K562 (cell line): ENCODE measurements around the gene PDCD10. TPM values are rescaled to one million over a fixed set of nuclear protein-coding genes. Genes with fewer than 3 reads are reported as not detected.

Experiments used
- ATAC-seq: fragments of 200-7000 bp; cut with Tn5 transposase; 3 replicates; pipeline ENCODE4 v1.9.1; 2020; ENCODE audit warnings: moderate library complexity
- BruUV-seq: library from RNA; stranded (reverse); fragments of 400-500 nt; replicated peaks from 2 replicates; lab custom pipeline; 2021; lab: Mats Ljungman, UMichigan
- CTCF ChIA-PET: fragments of 300-600 bp; formaldehyde crosslinking; extraction: SDS; loops from one replicate; lab custom pipeline; 2021; ENCODE audit warnings: low intra/inter-chr PET ratio; lab: Yijun Ruan, JAX
- POLR2A ChIA-PET: fragments of 300-600, 350-650 bp; sonication (Branson Sonifier 250); formaldehyde crosslinking; extraction: SDS; loops from one replicate; lab custom pipeline; 2021; ENCODE audit warnings: antibody characterized with exemption, inconsistent platforms; lab: Yijun Ruan, JAX
- DNase-seq, 4 experiments: peaks; one replicate each; pipeline versions ENCODE4 v3.0.0 to v3.0.0-alpha.2; 2011 to 2018; ENCODE audit warnings: low spot score in 3 of 4, mixed read lengths in 3 of 4; ENCODE audit errors: extremely low read depth in 1 of 4
- FAIRE-seq: peaks from 2 replicates; lab custom pipeline; 2011; peaks lifted over from hg19 to GRCh38; lab: Jason Lieb, UNC
- H2AFZ ChIP-seq: 2 replicates; pipeline ENCODE4 v1.6.0; 2011; ENCODE audit warnings: low read depth, low read length, control low read depth, inconsistent platforms
- H3K27ac ChIP-seq: fragments of 200-600 bp; 3 replicates; pipeline ENCODE4 v1.8.0; 2011; ENCODE audit warnings: low read depth, mild to moderate bottlenecking, control low read depth, inconsistent platforms, low read length, moderate library complexity, mixed read lengths; ENCODE audit errors: extremely low read depth
- H3K27me3 ChIP-seq, 2 experiments: fragments of 300-600 bp in 1 of 2; 2 replicates in 1 of 2; 3 replicates in 1 of 2; pipeline versions ENCODE4 v1.6.0 to v1.8.0; 2011; ENCODE audit warnings: inconsistent platforms in 2 of 2, low read length in 2 of 2, mild to moderate bottlenecking in 1 of 2, mixed read lengths in 1 of 2, moderate library complexity in 1 of 2; ENCODE audit not compliant: control insufficient read depth in 2 of 2, insufficient read depth in 2 of 2
- H3K36me3 ChIP-seq: fragments of 300-600 bp; 3 replicates; pipeline ENCODE4 v1.8.0; 2011; ENCODE audit warnings: mild to moderate bottlenecking, low read length, inconsistent platforms; ENCODE audit not compliant: control insufficient read depth, insufficient read depth
- H3K4me1 ChIP-seq, 2 experiments: fragments of 200-600 bp in 1 of 2; replicated peaks in 1 of 2; 2 replicates in 1 of 2; 3 replicates in 1 of 2; pipeline versions ENCODE4 v1.5.1 to v1.8.0; 2011; ENCODE audit warnings: inconsistent platforms in 2 of 2, low read length in 2 of 2, mild to moderate bottlenecking in 1 of 2, mixed read lengths in 1 of 2, moderate library complexity in 1 of 2; ENCODE audit not compliant: control insufficient read depth in 2 of 2, insufficient read depth in 2 of 2
- H3K4me2 ChIP-seq: 2 replicates; pipeline ENCODE4 v1.6.1; 2011; ENCODE audit warnings: low read length, control low read depth, inconsistent platforms, mixed read lengths; ENCODE audit not compliant: insufficient read depth
- H3K4me3 ChIP-seq: fragments of 200-600 bp; sonication (generic), shearing (Covaris generic); 2 replicates; pipeline ENCODE4 v1.5.1; 2016; ENCODE audit warnings: control low read depth, inconsistent platforms
- H3K79me2 ChIP-seq: fragments of 200-600 bp; 3 replicates; pipeline ENCODE4 v1.8.0; 2011; ENCODE audit warnings: low read length, inconsistent platforms; ENCODE audit not compliant: control insufficient read depth, insufficient read depth
- H3K9ac ChIP-seq, 2 experiments: 2 replicates each; pipeline versions ENCODE4 v1.6.0 to v1.6.1; 2011; ENCODE audit warnings: low read depth in 2 of 2, low read length in 2 of 2, control low read depth in 1 of 2, inconsistent platforms in 1 of 2, mild to moderate bottlenecking in 1 of 2, mixed read lengths in 1 of 2; ENCODE audit not compliant: insufficient read depth in 1 of 2
- H3K9me1 ChIP-seq: one replicate; pipeline ENCODE4 v1.6.0; 2011; ENCODE audit warnings: inconsistent platforms, mild to moderate bottlenecking, low read length, moderate library complexity; ENCODE audit not compliant: control insufficient read depth, insufficient read depth
- H3K9me3 ChIP-seq: replicated peaks from 2 replicates; pipeline ENCODE4 v1.5.1; 2011; ENCODE audit warnings: low read depth, low read length, inconsistent platforms; ENCODE audit not compliant: control insufficient read depth, insufficient read depth
- H4K20me1 ChIP-seq: replicated peaks from 2 replicates; pipeline ENCODE4 v1.6.1; 2011; ENCODE audit warnings: low read length, inconsistent platforms, mixed read lengths; ENCODE audit not compliant: control insufficient read depth, insufficient read depth
- ARID2 ChIP-seq: fragments of 450-650 bp; IDR thresholded peaks from 2 replicates; pipeline ENCODE4 v1.6.1; 2017; ENCODE audit warnings: antibody characterized with exemption, mild to moderate bottlenecking
- BHLHE40 ChIP-seq: IDR thresholded peaks from 2 replicates; pipeline ENCODE4 v1.6.1; 2011; ENCODE audit warnings: low read length, improper control_type of control experiment
- CHD1 ChIP-seq: fragments of 200-600 bp; sonication (generic); IDR thresholded peaks from one replicate; pipeline ENCODE4 v1.6.1; 2012; ENCODE audit warnings: mild to moderate bottlenecking, moderate library complexity, low read length, inconsistent platforms
- DDX20 ChIP-seq: fragments of 450-650 bp; IDR thresholded peaks from 2 replicates; pipeline ENCODE4 v1.6.1; 2016; ENCODE audit warnings: missing genetic modification characterization, low read depth, mild to moderate bottlenecking, missing compliant biosample characterization, moderate library complexity
- ESRRA ChIP-seq: fragments of 450-650 bp; IDR thresholded peaks from 2 replicates; pipeline ENCODE4 v1.6.1; 2014; ENCODE audit warnings: low read depth, mild to moderate bottlenecking, moderate library complexity, borderline replicate concordance
- ETV6 ChIP-seq, 3 experiments: fragments of 150-350 bp in 1 of 3; sonication (generic) in 1 of 3; formaldehyde crosslinking in 1 of 3; IDR thresholded peaks; 2 replicates each; pipeline versions ENCODE4 v1.6.1 to v1.8.0; 2014 to 2022; ENCODE audit warnings: borderline replicate concordance in 2 of 3, low read depth in 2 of 3, antibody characterized with exemption in 1 of 3, low read length in 1 of 3, mild to moderate bottlenecking in 1 of 3, missing genetic modification reagents in 1 of 3
- EWSR1 ChIP-seq: fragments of 450-650 bp; IDR thresholded peaks from 2 replicates; pipeline ENCODE4 v1.6.1; 2018; ENCODE audit warnings: borderline replicate concordance, mild to moderate bottlenecking, low read depth, moderate library complexity; ENCODE audit not compliant: partially characterized antibody
- FOXJ3 ChIP-seq: sonication (generic); formaldehyde crosslinking; IDR thresholded peaks from 2 replicates; pipeline ENCODE4 v1.4.0; 2020; ENCODE audit warnings: mild to moderate bottlenecking, missing genetic modification reagents
- GABPA ChIP-seq: fragments of 200-800 bp; sonication (Bioruptor generic); conservative IDR thresholded peaks from 2 replicates; pipeline ENCODE4 v1.6.1; 2016; ENCODE audit warnings: low read depth, missing genetic modification characterization, missing compliant biosample characterization
- MTA1 ChIP-seq: fragments of 450-650 bp; IDR thresholded peaks from 2 replicates; pipeline ENCODE4 v1.6.1; 2017; ENCODE audit warnings: borderline replicate concordance
- MYNN ChIP-seq, 2 experiments: sonication (generic); formaldehyde crosslinking in 1 of 2; IDR thresholded peaks; 2 replicates each; pipeline versions ENCODE4 v1.5.0 to v1.6.1; 2016 to 2020; ENCODE audit warnings: antibody characterized with exemption in 1 of 2, missing genetic modification reagents in 1 of 2
- NR4A1 ChIP-seq, 2 experiments: fragments of 250-450 bp in 1 of 2; fragments of 450-650 bp in 1 of 2; sonication (Bioruptor Pico) in 1 of 2; IDR thresholded peaks; 2 replicates each; pipeline versions ENCODE4 v1.4.0 to v1.6.1; 2016 to 2020; ENCODE audit warnings: mild to moderate bottlenecking in 2 of 2, missing compliant biosample characterization in 1 of 2, missing genetic modification characterization in 1 of 2, moderate library complexity in 1 of 2
- PTRF ChIP-seq: fragments of 450-650 bp; IDR thresholded peaks from 2 replicates; pipeline ENCODE4 v1.6.1; 2016; ENCODE audit warnings: mild to moderate bottlenecking, missing genetic modification characterization, missing compliant biosample characterization
- SMAD2 ChIP-seq: fragments of 150-350 bp; IDR thresholded peaks from 2 replicates; pipeline ENCODE4 v1.6.1; 2014; ENCODE audit warnings: low read depth, mild to moderate bottlenecking, low read length
- ZEB2 ChIP-seq: fragments of 450-650 bp; IDR thresholded peaks from 2 replicates; pipeline ENCODE4 v1.6.1; 2016
- ZNF253 ChIP-seq: fragments of 250-450 bp; sonication (Bioruptor Pico); conservative IDR thresholded peaks from 2 replicates; pipeline ENCODE4 v1.6.1; 2021; ENCODE audit warnings: mild to moderate bottlenecking
- ZNF316 ChIP-seq: fragments of 450-650 bp; IDR thresholded peaks from 2 replicates; pipeline ENCODE4 v1.6.1; 2016
- ZNF395 ChIP-seq: fragments of 200-800 bp; sonication (Bioruptor generic); IDR thresholded peaks from 2 replicates; pipeline ENCODE4 v1.6.1; 2017; ENCODE audit warnings: missing genetic modification characterization, missing compliant biosample characterization
- ZNF445 ChIP-seq: fragments of 250-450 bp; sonication (Bioruptor Pico); IDR thresholded peaks from 2 replicates; pipeline ENCODE4 v1.4.0; 2020; ENCODE audit warnings: low read depth, mild to moderate bottlenecking, moderate library complexity
- WGBS: fragments of 100-300 bp; shearing (Covaris generic); methylation state at CpG from one replicate; pipeline ENCODE4 v1.1.6; 2016; ENCODE audit warnings: low coverage, mixed read lengths; ENCODE audit not compliant: insufficient coverage; ENCODE audit errors: missing lambda C conversion rate; 5-methylcytosine and 5-hydroxymethylcytosine counted together
- in situ Hi-C: fragments of 300-500 bp; cut with MboI; formaldehyde crosslinking; loops from 4 replicates; pipeline ENCODE4 v1.15.0; 2018; ENCODE audit warnings: inconsistent platforms, mixed read lengths
- intact Hi-C: fragments of 100-400 bp; cut with micrococcal nuclease; formaldehyde crosslinking; loops from 2 replicates; pipeline ENCODE4 v1.14.2; 2022
- polyA plus RNA-seq, 8 experiments: library from polyadenylated mRNA; depleted of rRNA in 4 of 8; stranded (reverse) in 5 of 8; unstranded in 3 of 8; fragments of >200 nt; fragmentation: Nextera tagmentation in 2 of 8; fragmentation: Illumina TruSeq in 1 of 8; extraction: Ambion mirVana in 2 of 8; extraction: Trizol in 1 of 8; gene quantifications; 2 replicates each; pipeline versions ENCODE4 v1.2.1 to v1.2.3, GENCODE V29; 2011 to 2014; ENCODE audit warnings: inconsistent platforms in 1 of 8, missing spikeins in 1 of 8
- total RNA-seq, 7 experiments: library from RNA; depleted of rRNA in 6 of 7; stranded (reverse); fragments of >200 nt in 6 of 7; fragmentation: Illumina TruSeq in 2 of 7; extraction: Trizol in 2 of 7; gene quantifications; 2 replicates each; pipeline versions ENCODE4 v1.2.1 to v1.2.3, GENCODE V29; 2011 to 2021; ENCODE audit warnings: low replicate concordance in 1 of 7
- TF ChIP-seq, protein P1 (sequence below): sonication (generic); formaldehyde crosslinking; IDR thresholded peaks from 2 replicates; pipeline ENCODE4 v1.4.0; 2020; ENCODE audit warnings: mild to moderate bottlenecking, missing genetic modification reagents

Gene PDCD10
- total and polyA plus RNA-seq, 9 of the 15 experiments (the other 6 are each of a cell fraction or from before 2014, with no cell fraction given) = 121 to 476 (median 232) TPM

GRCh38 chr3:167700926-167701325, 33.8 kb downstream of the PDCD10 start (continued):
- no peak for TF ChIP-seq ZNF445
- no peak for TF ChIP-seq CHD1
- no peak for TF ChIP-seq ESRRA
- TF ChIP-seq BHLHE40 = no peak
- TF ChIP-seq EWSR1 = no peak
- TF ChIP-seq ZNF253 (CRISPR knock-in tag) = no peak

GRCh38 chr3:167700046-167700445, 34.6 kb downstream of the PDCD10 start:
- POLR2A ChIA-PET = interaction anchor here (0.6 to 1.4 kb wide), 2 partner anchors 10 to 12 kb away, joined by 3 to 4 read pairs; no protein-coding TSS in a partner anchor
- Histone ChIP-seq H3K27ac (no peak overlapping the region), H3K36me3 (peaks cover 91% of the 10 kb centered on the region), H3K9me3 (no peaks in the 10 kb centered on the region), H3K4me1 (no peaks in the 10 kb centered on the region), H4K20me1 (no peaks in the 10 kb centered on the region), H2AFZ (no peak overlapping the region), H3K4me3 (no peak overlapping the region), H3K9me1 (no peaks in the 10 kb centered on the region), H3K27me3 (no peaks in the 10 kb centered on the region), H3K4me2 (no peak overlapping the region), H3K79me2 (peaks cover 75% of the 10 kb centered on the region), H3K9ac (no peak overlapping the region)
- DNase-seq (no peak), FAIRE-seq (no peak), ATAC-seq (no peak)
- TF ChIP-seq SMAD2 (no peak), ZNF316 (no peak), NR4A1 (CRISPR knock-in tag; IDR thresholded peaks at IDR 0.05) (no peak), NR4A1 (tag; IDR thresholded peaks at IDR 0.05) (no peak), ETV6 (IDR thresholded peaks at IDR 0.05; ENCODE audit: borderline replicate concordance in 1 of 2, low read depth in 2 of 2, low read length in 1 of 2) (no peak), ETV6 (CRISPR knock-in tag; IDR thresholded peaks at IDR 0.05; ENCODE audit: borderline replicate concordance) (no peak), PTRF (tag) (no peak), ARID2 (no peak), DDX20 (tag) (no peak), ZNF395 (CRISPR knock-in tag) (no peak), FOXJ3 (CRISPR knock-in tag) (no peak), MYNN (IDR thresholded peaks at IDR 0.05) (no peak), MYNN (CRISPR knock-in tag; IDR thresholded peaks at IDR 0.05) (no peak), MTA1 (no peak), GABPA (no peak), ZEB2 (no peak)
- TF ChIP-seq, protein P1, sequence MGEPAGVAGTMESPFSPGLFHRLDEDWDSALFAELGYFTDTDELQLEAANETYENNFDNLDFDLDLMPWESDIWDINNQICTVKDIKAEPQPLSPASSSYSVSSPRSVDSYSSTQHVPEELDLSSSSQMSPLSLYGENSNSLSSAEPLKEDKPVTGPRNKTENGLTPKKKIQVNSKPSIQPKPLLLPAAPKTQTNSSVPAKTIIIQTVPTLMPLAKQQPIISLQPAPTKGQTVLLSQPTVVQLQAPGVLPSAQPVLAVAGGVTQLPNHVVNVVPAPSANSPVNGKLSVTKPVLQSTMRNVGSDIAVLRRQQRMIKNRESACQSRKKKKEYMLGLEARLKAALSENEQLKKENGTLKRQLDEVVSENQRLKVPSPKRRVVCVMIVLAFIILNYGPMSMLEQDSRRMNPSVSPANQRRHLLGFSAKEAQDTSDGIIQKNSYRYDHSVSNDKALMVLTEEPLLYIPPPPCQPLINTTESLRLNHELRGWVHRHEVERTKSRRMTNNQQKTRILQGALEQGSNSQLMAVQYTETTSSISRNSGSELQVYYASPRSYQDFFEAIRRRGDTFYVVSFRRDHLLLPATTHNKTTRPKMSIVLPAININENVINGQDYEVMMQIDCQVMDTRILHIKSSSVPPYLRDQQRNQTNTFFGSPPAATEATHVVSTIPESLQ (CRISPR knock-in tag) = no peak
- intact Hi-C loops (no loop called here), in situ Hi-C loops (no loop called here)
- BruUV-seq = no TSS peak
- CTCF ChIA-PET = no interaction called here
- WGBS = 88% methylated on average over 4 of the region's 4 CpGs
